ENCODE results near the gene OR51E2. TPM values are rescaled to one million over a fixed set of nuclear protein-coding genes. Genes with fewer than 3 reads are reported as not detected.

The OR51E2 gene
- total and polyA plus RNA-seq, 2 of the 8 experiments (the other 6 are each of a cell fraction or from before 2014, with no cell fraction given): not detected

DNA sequence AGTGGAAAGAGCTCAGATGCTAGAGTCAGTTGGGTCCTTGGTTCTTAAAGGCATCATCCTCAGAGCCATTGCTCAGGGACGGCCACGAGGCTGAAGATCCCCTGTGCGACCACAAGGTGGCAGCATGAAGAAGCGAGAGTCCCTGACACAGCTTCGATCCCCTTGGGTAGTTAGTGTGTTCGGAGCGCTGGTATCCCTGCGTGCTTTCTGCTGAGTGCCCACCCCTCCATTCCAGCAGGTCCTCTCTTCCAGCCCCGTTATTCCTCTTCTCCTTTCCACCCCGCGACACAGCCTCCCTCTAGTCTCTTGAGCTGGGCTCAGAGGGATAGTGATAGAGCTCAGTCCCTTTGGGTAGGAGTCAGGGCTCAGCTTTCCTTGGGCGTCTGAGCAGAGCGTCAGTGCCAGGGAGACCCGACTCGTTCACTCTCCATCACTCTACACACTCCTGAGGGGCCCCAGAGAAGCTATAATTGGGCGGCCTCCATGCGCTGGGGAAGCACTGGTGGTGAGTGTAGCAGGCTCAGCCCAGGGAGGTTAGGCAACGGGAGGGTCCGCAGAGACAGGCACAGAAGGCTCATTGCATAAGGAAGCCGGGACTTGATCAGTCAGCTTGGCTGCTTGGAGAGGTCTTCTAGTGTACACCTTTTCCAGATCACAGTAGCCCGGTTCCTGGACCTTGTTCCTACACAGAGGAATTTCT is 60.5 kb downstream of the OR51E2 start, which contains the start of gene OR51D1 (continued):
- TF ChIP-seq ZNF274 (IDR thresholded peaks at IDR 0.05; ENCODE audit: borderline replicate concordance, extremely low read depth, low read length) (no peak), EZH2 (IDR thresholded peaks at IDR 0.05; ENCODE audit: low read depth, low read length, severe bottlenecking) (no peak), CHD1 (IDR thresholded peaks at IDR 0.05; ENCODE audit: low read depth, low read length) (no peak), CTCF (IDR thresholded peaks at IDR 0.05; ENCODE audit: control extremely low read depth in 1 of 3, insufficient read depth in 1 of 3, low read depth in 1 of 3, low read length in 3 of 3) (peak; percentile 88 to 99 (median 92)), RBBP5 (IDR thresholded peaks at IDR 0.05; ENCODE audit: borderline replicate concordance, low read depth, low read length) (no peak), CHD2 (IDR thresholded peaks at IDR 0.05; ENCODE audit: low read length) (no peak), KDM5A (IDR thresholded peaks at IDR 0.05; ENCODE audit: low read length) (no peak), SIN3A (conservative IDR thresholded peaks at IDR 0.05 in 1 of 2, IDR thresholded peaks at IDR 0.05 in 1 of 2; ENCODE audit: low read depth in 1 of 2, low read length in 2 of 2) (no peak), PHF8 (conservative IDR thresholded peaks at IDR 0.05; ENCODE audit: low read depth, low read length) (no peak), SAP30 (IDR thresholded peaks at IDR 0.05; ENCODE audit: insufficient read depth, insufficient replicate concordance, low read length) (no peak), SUZ12 (IDR thresholded peaks at IDR 0.05; ENCODE audit: low read length) (no peak)
- TF ChIP-seq, protein P1, sequence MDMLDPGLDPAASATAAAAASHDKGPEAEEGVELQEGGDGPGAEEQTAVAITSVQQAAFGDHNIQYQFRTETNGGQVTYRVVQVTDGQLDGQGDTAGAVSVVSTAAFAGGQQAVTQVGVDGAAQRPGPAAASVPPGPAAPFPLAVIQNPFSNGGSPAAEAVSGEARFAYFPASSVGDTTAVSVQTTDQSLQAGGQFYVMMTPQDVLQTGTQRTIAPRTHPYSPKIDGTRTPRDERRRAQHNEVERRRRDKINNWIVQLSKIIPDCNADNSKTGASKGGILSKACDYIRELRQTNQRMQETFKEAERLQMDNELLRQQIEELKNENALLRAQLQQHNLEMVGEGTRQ (IDR thresholded peaks at IDR 0.05; ENCODE audit: low read length): no peak
